ENCODE results near the gene NDUFS4.
"Not testable (repeated sequence)": the region's sequence is repeated elsewhere in the genome, so short reads cannot be mapped to it uniquely, and the experiment has no call there.

NDUFS4 gene

DNA sequence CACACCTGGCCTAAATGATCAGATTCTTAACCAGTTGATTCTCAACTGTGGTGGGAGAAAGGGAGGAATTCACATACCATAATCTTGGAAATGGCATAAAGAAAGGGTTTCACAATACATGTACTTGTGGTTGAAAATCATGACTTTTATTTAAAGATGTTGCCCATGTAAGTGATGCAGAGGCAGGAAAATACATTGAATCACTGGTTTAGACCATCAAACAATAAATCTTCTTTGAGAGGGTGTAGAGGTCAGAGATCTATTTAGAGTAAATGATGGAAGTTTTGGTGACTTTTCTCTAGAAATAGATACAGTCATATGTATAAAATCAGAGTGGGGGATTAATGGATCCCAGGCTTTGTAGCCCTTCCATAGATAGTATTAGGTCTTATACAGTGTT lies 15.4 kb downstream of the NDUFS4 start:
- DNase-seq, result no peak

- no peak for DNase-seq
Observed at GRCh38 chr5:53576674-53577073, 16.2 kb downstream of the NDUFS4 start.

DNA sequence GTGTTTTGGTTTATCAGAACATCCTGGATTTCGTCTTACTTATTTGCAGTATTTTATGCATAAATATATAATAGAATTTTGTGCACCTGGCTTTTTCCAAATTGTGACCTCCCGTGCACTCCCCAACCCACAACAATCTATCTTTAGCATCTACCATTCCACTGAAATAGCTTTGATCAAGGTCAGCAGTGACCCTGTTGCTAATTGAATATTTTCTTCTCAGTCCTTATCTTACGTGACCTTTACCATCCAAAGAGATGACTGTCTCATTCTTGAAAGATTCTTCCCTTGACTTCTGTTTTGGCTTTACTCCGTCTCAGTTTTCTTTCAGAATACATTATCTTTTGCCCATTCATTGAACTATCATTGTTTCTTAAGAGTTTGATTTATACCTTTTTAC lies 18.4 kb downstream of the NDUFS4 start:
- DNase-seq, result no peak

GRCh38 chr5:53580547-53580946 lies 20.1 kb downstream of the NDUFS4 start:
- DNase-seq, result no peak

- no peak for DNase-seq
Observed at GRCh38 chr5:53582225-53582624, 21.8 kb downstream of the NDUFS4 start.

DNA sequence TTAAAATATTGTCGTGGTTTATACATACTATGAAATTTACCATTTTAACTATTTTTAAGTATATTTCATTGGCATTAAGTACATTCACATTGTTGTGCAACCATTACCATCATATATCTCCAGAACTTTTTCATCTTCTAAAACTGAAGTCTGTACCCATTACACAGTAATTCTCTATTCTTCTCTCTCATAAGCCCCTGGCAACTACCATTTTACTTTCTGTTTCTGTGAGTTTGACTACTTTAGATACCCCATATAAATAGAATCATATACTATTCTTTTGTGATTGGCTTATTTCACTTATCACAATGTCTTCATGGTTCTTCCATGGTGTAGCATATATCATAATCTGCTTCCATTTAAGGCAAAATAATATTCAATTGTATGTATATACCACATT lies 30.3 kb downstream of the NDUFS4 start:
- DNase-seq, result no peak

DNA sequence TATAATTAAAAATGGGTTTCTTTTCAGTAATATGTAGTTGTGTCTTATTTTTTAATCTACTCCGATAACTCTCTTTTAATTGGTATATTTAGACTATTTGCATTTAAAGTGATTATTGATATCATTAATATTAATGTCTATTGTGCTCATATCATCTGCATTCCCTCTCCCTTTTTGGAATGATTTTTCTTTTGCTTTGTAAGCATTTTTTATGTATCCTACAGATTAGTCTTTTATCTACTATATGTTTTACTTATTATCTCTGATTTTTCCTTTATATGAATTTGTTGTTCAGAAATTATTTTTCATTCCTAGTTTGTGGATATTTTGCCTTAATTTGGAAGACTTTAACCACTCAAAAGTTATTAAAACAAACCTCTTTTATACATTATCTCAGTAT lies 34.0 kb downstream of the NDUFS4 start:
- DNase-seq, result no peak

- no peak for DNase-seq
Observed at GRCh38 chr5:53597894-53598293, 37.5 kb downstream of the NDUFS4 start.

DNA sequence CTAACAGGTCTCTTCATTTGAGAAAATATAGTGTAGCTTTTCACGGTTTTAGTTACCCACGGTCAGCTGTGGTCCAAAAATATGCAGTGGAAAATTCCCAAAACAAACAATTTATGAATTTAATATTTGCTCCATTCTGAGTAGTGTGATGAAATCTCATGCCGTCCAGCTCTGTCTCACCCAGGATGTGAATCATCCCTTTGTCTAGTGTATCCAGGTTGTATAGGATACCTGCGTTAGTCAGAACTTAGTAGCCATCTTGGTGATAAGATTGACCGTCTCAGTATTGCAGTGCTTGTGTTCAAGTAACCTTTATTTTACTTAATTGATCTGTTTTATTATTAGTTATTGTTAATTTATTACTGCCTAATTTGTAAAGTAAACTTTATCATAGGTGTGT lies 41.1 kb downstream of the NDUFS4 start:
- DNase-seq, result no peak

DNA sequence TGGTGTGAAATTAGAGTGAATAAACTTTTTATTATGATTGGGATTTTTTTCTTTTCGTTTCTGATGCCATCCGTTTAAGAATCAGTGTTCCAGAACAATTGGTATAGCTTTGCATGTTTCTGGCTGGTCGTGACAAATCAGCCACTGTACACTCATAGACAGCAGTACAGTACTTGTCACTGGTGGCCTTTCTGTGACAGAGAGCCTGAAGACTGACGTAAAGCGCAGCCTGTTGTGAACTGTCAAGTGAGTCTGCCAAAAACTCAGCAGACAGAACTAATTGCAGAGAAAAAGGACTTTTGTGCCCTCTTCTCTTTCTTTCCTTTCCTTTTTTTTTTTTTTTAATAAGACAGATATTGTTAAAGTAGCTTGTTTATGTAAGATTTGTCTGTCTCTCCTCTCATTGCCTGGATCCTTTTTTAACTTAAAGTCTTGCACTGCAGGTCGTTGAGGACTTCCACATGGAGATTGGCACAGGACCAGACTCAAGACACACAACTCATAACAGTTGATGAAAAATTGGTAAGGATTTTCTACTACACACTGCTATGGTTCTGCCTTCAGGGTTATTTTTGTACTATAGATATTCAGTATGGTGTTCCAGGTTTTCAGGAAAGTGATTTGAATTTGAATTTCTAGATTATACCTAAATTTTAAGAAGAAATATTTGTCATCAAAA lies 42.7 kb downstream of the NDUFS4 start:
- no peak for DNase-seq

DNA sequence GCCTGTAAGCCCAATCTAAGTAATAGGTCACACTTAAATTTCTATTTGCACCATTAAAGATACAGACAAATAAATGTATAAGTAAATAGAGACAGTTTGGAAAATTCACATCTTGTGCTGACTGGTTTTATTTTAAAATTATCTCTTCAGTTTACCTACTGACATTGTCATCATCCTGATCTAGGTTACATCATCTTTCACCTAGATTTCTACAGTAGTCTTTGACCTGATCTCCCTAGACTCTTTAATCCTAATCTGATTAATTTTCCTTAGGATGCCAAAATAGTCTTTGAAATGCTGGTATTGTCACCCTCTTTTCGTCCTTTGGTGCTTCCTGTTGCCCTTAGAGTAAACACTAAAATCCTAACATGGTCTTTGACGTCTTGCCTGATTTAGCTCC lies 43.9 kb downstream of the NDUFS4 start:
- DNase-seq, result no peak

GRCh38 chr5:53607886-53608285 lies 47.4 kb downstream of the NDUFS4 start:
- DNase-seq, result no peak

DNA sequence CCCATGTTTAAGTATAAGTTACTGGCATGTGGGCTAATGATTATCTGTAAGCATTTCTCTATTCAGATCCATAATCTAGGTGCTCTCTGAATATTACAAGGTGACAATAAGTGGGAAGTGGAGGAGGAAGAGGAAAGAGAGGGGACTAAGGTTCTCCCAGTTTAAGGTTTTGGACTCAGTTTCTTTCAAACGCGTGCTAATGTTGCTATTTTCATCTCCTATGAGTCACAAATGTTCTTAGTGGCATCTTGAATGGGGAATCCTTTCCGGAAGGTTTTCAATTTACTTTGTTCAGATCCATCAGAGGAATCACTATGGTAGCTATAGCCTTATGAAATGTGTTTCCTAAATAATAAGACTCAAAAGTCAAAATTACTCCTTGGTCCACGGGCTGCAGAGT lies 48.5 kb downstream of the NDUFS4 start:
- not testable (repeated sequence) for DNase-seq

GRCh38 chr5:53613061-53613460 lies 52.6 kb downstream of the NDUFS4 start:
- no peak for DNase-seq

DNA sequence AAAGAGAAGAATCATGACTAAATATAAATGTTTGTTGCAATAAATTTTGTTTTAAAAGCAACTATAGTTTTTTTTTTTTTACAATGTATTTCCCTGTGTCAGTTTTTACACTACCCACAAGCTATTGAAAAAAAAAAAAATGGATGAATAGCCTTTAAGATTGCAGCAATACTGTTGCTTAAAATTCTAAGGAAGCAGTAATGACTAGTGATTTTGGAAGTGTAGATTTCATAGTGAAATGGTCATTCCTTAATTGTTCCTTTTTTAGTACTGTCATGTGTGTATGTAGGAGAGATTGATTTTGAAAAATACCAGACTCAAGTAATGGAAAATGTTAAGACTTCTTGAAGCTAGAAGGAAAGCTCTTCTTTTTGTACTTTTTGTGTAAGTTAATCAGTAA lies 53.1 kb downstream of the NDUFS4 start:
- DNase-seq, result no peak

GRCh38 chr5:53614376-53614885 lies 54.0 kb downstream of the NDUFS4 start:
- no peak for DNase-seq

DNA sequence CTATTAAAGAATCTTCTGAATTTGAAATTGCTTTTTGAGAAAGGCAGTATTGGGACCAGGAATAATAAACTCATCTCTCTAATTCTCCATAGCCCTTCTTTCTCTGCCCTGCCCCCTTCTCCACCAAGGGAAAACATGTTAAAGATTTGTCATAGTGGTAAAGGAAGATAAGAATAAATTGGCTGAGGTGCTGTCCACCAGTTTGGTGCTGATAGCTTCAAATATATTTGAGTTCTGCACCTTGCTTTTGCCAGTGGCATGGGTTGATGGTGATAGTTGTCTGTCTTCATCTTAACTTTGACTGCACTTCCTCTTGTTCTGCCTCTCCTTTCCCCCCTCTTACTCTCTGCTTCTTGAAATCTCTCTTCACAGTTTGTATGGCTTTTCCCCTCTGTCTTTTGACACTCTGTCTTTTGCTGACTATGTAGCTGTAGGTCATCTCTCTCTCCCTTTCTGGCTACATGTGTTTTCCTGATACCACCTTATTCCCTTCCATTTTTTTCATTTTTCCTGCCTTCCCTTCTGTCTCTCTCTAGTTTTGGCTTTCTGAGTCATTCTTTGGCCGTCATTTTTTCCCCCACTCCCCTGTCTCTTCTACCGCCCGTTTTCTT lies 56.6 kb downstream of the NDUFS4 start:
- DNase-seq, result no peak

- DNase-seq, result no peak
Observed at GRCh38 chr5:53631251-53631650, 70.8 kb downstream of the NDUFS4 start.

DNA sequence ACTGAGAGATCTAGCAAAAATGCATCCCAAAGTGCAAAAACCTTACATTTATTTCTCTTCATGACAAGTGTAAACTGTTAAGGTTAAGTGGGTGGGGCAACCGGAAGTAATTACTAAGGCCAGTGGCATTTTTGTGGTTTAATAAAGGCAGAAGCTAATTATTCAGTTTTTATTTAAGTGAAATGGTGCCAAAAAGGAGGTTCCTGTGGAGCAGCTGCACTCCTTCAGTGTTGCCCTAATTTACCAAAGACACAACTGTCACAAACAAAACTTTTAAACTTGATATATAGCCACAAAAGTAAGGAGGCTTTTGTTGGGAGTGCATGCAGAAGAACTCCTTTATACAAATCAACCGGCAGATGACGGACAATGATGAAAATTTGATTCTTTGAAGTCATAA lies 81.6 kb downstream of the NDUFS4 start:
- no peak for DNase-seq

- DNase-seq, result no peak
Observed at GRCh38 chr5:53643445-53643844, 83.0 kb downstream of the NDUFS4 start.

GRCh38 chr5:53645078-53645477 lies 84.6 kb downstream of the NDUFS4 start:
- no peak for DNase-seq

GRCh38 chr5:53649352-53649751 lies 88.9 kb downstream of the NDUFS4 start:
- no peak for DNase-seq

- DNase-seq, result not testable (repeated sequence)
Observed at GRCh38 chr5:53660573-53660972, 100.1 kb downstream of the NDUFS4 start.

DNA sequence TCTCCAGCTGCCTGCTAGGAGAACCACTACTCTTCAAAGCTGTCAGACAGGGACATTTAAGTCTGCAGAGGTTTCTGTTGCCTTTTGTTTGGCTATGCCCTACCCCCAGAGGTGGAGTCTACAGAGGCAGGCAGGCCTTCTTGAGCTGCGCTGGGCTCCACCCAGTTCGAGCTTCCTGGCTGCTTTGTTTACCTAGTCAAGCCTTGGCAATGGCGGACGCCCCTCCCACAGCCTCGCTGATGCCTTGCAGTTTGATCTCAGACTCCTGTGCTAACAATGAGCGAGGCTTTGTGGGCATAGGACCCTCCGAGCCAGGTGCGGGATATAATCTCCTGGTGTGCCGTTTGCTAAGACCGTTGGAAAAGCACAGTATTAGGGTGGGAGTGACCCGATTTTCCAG lies 104.9 kb downstream of the NDUFS4 start:
- peak; percentile 3 for DNase-seq

GRCh38 chr5:53667621-53668020 lies 107.2 kb downstream of the NDUFS4 start:
- DNase-seq, result no peak

Data from SHP77 treated with DMSO at 0.1 percent for 48 hours (cell line).